ENCODE results near the gene BBX.

- TF ChIP-seq, protein P1, sequence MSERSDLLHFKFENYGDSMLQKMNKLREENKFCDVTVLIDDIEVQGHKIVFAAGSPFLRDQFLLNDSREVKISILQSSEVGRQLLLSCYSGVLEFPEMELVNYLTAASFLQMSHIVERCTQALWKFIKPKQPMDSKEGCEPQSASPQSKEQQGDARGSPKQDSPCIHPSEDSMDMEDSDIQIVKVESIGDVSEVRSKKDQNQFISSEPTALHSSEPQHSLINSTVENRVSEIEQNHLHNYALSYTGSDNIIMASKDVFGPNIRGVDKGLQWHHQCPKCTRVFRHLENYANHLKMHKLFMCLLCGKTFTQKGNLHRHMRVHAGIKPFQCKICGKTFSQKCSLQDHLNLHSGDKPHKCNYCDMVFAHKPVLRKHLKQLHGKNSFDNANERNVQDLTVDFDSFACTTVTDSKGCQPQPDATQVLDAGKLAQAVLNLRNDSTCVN (CRISPR knock-in tag; IDR thresholded peaks at IDR 0.05; ENCODE audit: borderline replicate concordance): no peak
- no peak for TF ChIP-seq CEBPB (IDR thresholded peaks at IDR 0.05; ENCODE audit: borderline replicate concordance, low read depth, low read length)
- no peak for TF ChIP-seq RARA (CRISPR knock-in tag; IDR thresholded peaks at IDR 0.05)
- no peak for TF ChIP-seq RAD21 (CRISPR knock-in tag; IDR thresholded peaks at IDR 0.05)
- TF ChIP-seq NR1H2 (CRISPR knock-in tag; IDR thresholded peaks at IDR 0.05; ENCODE audit: borderline replicate concordance, low read depth): no peak
- no peak for TF ChIP-seq MIER2 (CRISPR knock-in tag; IDR thresholded peaks at IDR 0.05)
- TF ChIP-seq TOE1 (CRISPR knock-in tag; IDR thresholded peaks at IDR 0.05): no peak
- no peak for TF ChIP-seq HNRNPK (IDR thresholded peaks at IDR 0.05; ENCODE audit: low read depth, low read length, poor library complexity, severe bottlenecking)
- no peak for TF ChIP-seq ZNF878 (CRISPR knock-in tag; IDR thresholded peaks at IDR 0.05)
- TF ChIP-seq YY1 (IDR thresholded peaks at IDR 0.05; ENCODE audit: insufficient read depth, insufficient replicate concordance, low read depth, low read length): no peak
Observed at GRCh38 chr3:107794664-107795443, 272.1 kb downstream of the BBX start.
